A673 (cell line): ENCODE data around the gene NEURL1B.
A peak's percentile ranks its signal among the peaks of the same experiment; 100 is the strongest.

Experiments
- EZH2 ChIP-seq: fragments of 200-600 bp; sonication (generic); IDR thresholded peaks from 2 replicates; pipeline ENCODE4 v1.6.1; 2017; ENCODE audit warnings: borderline replicate concordance, low read depth, mild to moderate bottlenecking, mixed read lengths, antibody characterized with exemption, low read length; ENCODE audit not compliant: poor library complexity, severe bottlenecking
- TF ChIP-seq, protein P1 (sequence below): fragments of 300-800, 200-600 bp; sonication (generic); conservative IDR thresholded peaks from 2 replicates; pipeline ENCODE4 v1.5.1; 2017; ENCODE audit warnings: low read depth, mild to moderate bottlenecking, antibody characterized with exemption, low read length, moderate library complexity, mixed read lengths

DNA sequence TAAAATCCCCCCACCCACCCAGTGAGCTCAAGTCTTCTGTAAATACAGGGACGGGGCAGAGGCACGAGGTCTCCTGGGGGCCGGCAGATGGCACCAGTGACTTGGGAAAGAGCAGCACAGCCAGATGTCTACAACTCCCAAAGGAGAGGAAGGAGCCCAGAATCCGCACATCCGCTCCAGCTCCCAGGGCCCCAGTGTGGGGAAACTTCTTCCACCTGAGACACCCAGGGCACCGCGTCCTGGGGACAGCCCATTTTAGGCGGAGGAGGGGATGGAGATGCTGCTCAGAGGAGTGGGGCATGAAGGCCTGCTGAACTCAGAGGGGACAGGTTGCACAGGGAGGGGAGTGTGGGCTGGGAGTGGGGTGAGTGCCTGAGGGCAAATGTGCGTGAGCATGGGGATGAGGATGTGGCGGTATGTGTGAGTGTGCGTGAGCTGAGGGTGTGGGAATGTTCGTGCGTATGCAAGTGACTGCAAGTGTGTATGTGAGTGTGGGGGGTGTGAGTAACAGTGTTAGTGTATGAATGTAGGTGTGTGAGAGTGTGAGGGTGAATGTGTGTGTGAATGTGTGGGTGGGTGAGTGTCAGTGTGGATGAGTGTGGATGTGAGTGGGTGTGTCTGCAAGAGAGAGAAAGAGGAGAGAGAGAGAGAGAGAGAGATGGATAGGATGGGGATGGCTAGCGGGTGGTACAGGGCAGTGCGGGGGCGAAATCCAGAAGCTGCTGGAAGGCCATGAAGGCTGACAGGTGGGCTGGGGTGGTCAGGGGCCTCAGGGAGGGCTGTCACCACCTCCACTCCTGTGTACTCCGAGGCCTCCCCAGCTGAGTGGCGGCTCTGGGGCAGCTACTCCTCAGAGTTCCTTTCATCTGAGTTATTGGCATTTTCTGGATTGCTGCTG, 66.5 kb downstream of the NEURL1B start:
- TF ChIP-seq, protein P1, sequence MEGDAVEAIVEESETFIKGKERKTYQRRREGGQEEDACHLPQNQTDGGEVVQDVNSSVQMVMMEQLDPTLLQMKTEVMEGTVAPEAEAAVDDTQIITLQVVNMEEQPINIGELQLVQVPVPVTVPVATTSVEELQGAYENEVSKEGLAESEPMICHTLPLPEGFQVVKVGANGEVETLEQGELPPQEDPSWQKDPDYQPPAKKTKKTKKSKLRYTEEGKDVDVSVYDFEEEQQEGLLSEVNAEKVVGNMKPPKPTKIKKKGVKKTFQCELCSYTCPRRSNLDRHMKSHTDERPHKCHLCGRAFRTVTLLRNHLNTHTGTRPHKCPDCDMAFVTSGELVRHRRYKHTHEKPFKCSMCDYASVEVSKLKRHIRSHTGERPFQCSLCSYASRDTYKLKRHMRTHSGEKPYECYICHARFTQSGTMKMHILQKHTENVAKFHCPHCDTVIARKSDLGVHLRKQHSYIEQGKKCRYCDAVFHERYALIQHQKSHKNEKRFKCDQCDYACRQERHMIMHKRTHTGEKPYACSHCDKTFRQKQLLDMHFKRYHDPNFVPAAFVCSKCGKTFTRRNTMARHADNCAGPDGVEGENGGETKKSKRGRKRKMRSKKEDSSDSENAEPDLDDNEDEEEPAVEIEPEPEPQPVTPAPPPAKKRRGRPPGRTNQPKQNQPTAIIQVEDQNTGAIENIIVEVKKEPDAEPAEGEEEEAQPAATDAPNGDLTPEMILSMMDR: peak; percentile 70
- TF ChIP-seq EZH2: no peak
